Type B pancreatic cell (in vitro differentiated cells): ENCODE data around the gene VMA21. TPM values are rescaled to one million over a fixed set of nuclear protein-coding genes. Genes with fewer than 3 reads are reported as not detected.

ENCODE experiments used
- DNase-seq: peaks from one replicate; pipeline ENCODE4 v3.0.0; 2021; ENCODE audit warnings: mixed read lengths; ENCODE audit not compliant: unreplicated experiment; ENCODE audit errors: extremely low spot score
- H3K27ac Mint-ChIP-seq: 2 replicates; pipeline ENCODE4 v1.8.0; 2021; ENCODE audit warnings: mild to moderate bottlenecking, mixed read lengths
- H3K27me3 Mint-ChIP-seq: 2 replicates; pipeline ENCODE4 v1.8.0; 2021; ENCODE audit warnings: mixed read lengths
- H3K36me3 Mint-ChIP-seq: 2 replicates; pipeline ENCODE4 v1.8.0; 2021; ENCODE audit warnings: mixed read lengths
- H3K4me1 Mint-ChIP-seq: one replicate; pipeline ENCODE4 v1.8.0; 2021; ENCODE audit warnings: mixed read lengths; ENCODE audit not compliant: unreplicated experiment
- H3K4me3 Mint-ChIP-seq: 2 replicates; pipeline ENCODE4 v1.8.0; 2021; ENCODE audit warnings: mild to moderate bottlenecking, mixed read lengths
- H3K9me3 Mint-ChIP-seq: 2 replicates; pipeline ENCODE4 v1.8.0; 2021; ENCODE audit warnings: mixed read lengths
- total RNA-seq: library from RNA; stranded (reverse); gene quantifications from 2 replicates; pipeline ENCODE4 v1.2.1, GENCODE V29; 2021; ENCODE audit warnings: low replicate concordance
- TF ChIP-seq, protein P1 (sequence below): fragments of 200-600 bp; sonication (generic); conservative IDR thresholded peaks from 2 replicates; pipeline ENCODE4 v1.5.0; 2021; ENCODE audit warnings: antibody characterized with exemption, mild to moderate bottlenecking

VMA21 gene
- total RNA-seq, 1 donor from 2014 or later = 40.7 TPM

DNA sequence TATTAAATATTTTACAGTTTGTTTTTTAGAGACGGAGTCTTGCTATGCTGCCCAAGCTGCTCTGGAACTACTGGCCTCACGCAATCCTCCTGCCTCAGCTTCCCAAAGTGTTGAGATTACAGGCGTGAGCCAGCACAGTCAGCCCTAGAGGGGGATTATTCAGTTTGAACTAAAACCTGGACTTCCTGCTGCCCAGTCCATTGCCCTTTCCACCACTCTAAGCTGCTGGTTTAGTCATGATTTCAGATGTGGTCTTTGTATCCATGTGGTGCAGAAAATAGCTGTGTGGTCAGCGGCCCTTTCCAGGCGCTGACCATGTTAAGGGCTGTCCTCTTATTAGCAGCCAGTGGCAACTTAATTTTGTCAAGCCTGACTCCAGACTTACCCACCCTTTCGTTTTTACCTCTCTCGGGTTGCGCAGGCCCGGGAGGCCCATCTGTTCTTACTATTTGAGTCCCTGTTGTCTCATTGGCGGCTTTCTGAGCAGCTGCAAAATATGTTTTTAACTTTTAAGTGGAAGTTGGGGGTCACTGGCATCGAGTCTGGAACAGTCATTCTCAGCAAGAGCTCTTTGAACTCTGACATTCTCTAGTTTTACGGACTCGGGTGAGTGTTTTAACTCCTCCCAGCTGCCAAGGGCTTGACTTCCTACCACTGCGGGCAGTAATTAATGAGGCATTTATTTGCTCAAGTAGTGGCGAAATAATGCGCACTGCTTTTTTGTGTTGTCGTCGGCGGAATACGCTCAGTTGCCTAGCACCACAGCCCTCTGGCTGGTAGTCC, 773 bp upstream of the VMA21 start:
- no peak for DNase-seq
- Mint-ChIP-seq H3K4me1 (peaks cover 4% of the 10 kb centered on the region), H3K9me3 (no peaks in the 10 kb centered on the region), H3K27me3 (no peaks in the 10 kb centered on the region), H3K4me3 (peak overlapping the region; percentile 90), H3K27ac (peak overlapping the region; percentile 90), H3K36me3 (no peaks in the 10 kb centered on the region)
- TF ChIP-seq, protein P1, sequence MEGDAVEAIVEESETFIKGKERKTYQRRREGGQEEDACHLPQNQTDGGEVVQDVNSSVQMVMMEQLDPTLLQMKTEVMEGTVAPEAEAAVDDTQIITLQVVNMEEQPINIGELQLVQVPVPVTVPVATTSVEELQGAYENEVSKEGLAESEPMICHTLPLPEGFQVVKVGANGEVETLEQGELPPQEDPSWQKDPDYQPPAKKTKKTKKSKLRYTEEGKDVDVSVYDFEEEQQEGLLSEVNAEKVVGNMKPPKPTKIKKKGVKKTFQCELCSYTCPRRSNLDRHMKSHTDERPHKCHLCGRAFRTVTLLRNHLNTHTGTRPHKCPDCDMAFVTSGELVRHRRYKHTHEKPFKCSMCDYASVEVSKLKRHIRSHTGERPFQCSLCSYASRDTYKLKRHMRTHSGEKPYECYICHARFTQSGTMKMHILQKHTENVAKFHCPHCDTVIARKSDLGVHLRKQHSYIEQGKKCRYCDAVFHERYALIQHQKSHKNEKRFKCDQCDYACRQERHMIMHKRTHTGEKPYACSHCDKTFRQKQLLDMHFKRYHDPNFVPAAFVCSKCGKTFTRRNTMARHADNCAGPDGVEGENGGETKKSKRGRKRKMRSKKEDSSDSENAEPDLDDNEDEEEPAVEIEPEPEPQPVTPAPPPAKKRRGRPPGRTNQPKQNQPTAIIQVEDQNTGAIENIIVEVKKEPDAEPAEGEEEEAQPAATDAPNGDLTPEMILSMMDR = no peak

DNA sequence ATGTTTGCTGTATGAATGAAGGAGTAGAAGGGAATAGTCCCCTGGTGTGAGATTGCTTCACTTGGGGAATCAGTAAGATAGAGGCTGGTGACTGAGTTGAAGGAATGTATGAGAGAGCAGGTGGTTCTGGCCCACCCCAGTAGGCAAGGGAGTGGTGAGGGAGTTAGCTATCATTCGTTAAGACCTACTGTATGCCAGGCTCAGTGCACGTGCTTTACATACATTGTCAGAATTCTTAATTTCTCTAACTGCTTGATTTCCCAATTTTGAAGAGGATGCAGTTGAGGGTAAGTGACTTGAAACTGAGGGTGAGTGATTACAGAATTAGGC, 700 bp downstream of the VMA21 start:
- Mint-ChIP-seq H3K9me3 (no peaks in the 10 kb centered on the region), H3K4me3 (peak overlapping the region; percentile 89), H3K4me1 (peaks cover 4% of the 10 kb centered on the region), H3K36me3 (no peaks in the 10 kb centered on the region), H3K27ac (peak overlapping the region; percentile 90), H3K27me3 (no peaks in the 10 kb centered on the region)
- TF ChIP-seq, protein P1 = no peak
- DNase-seq = no peak

DNA sequence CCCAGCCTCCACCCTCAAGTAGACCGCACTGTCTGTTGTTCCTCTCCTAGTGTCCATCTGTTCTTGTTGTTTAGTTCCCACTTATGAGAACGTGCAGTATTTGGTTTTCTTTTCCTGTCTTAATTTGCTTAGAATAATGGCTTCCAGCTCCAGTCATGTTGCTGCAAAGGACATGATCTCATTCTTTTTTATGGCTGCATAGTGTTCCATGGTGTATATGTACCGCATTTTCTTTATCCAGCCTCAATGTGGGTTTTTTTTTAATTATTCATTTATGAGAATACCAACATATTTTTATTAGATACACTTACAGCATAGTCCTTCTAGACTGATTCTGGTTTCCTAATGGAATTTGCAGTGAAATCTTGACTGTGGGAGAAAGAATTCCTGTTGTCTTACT, 1.3 kb downstream of the VMA21 start:
- TF ChIP-seq, protein P1 = no peak
- H3K4me1 Mint-ChIP-seq = peaks cover 4% of the 10 kb centered on the region
- no peak for DNase-seq
- peak overlapping the region; percentile 89 for H3K4me3 Mint-ChIP-seq
- no peak overlapping the region for H3K27ac Mint-ChIP-seq
- no peaks in the 10 kb centered on the region for H3K9me3 Mint-ChIP-seq
- H3K27me3 Mint-ChIP-seq = no peaks in the 10 kb centered on the region
- H3K36me3 Mint-ChIP-seq = peaks cover 2% of the 10 kb centered on the region

DNA sequence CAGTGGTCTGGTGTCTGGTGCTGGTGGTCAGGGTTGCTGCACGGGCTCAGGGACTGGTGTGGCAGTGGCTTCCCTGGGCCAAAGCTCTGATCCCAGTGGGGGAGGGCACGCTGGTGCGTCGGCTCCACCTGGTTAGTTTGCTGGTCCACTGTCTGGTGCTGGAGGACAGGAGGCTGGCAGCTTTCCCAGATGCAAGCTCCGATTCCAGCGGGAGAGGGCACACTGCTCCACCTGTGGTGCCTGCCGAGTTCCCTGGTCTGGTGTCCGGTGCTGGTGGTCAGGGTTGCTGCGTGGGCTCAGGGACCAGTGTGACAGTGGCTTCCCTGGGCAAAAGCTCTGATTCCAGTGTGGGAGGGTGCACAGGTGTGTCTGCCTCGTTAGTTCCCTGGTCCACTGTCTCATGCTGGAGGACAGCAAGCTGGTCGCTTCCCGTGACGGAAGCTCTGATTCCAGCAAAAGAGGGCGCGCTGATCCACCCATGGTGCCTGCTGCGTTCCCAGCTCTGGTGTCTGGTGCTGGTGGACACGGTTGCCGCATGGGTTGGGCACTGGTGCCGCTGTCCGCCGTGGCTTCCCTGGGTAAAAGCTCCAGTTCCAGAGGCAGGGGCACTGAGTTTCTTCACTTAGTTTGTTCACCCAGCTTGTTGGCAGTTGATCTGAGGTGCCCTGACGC, 5.8 kb downstream of the VMA21 start:
- no peaks in the 10 kb centered on the region for H3K4me1 Mint-ChIP-seq
- no peak for DNase-seq
- TF ChIP-seq, protein P1 = no peak
- no peaks in the 10 kb centered on the region for H3K9me3 Mint-ChIP-seq
- no peak overlapping the region for H3K4me3 Mint-ChIP-seq
- no peak overlapping the region for H3K27ac Mint-ChIP-seq
- H3K27me3 Mint-ChIP-seq = no peaks in the 10 kb centered on the region
- H3K36me3 Mint-ChIP-seq = peaks cover 8% of the 10 kb centered on the region

DNA sequence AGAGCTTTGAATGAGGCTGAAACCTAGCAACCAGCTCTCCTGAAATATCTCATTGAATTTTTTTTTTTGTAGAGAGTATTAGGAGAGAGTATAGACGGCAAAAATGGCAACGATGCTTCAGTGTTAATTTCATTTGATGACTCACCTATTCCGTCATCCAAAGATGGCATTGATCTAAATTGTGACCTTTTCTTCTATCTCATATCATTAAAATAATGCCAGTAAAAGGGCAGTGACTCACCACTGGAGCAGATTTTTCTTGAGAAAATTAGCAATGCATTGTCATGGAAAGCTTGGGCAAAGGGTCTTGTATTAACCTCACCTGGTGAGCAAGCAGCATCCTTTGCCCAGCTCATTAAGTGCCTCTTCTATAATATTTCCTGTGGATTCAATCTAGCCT, 19.6 kb downstream of the VMA21 start:
- Mint-ChIP-seq H3K4me1 (no peaks in the 10 kb centered on the region), H3K36me3 (no peaks in the 10 kb centered on the region), H3K27ac (no peak overlapping the region)

More for the DNA sequence above, 19.6 kb downstream of the VMA21 start:
- TF ChIP-seq, protein P1 = no peak
- no peak overlapping the region for H3K4me3 Mint-ChIP-seq
- no peak for DNase-seq
- peaks cover 6% of the 10 kb centered on the region for H3K9me3 Mint-ChIP-seq
- H3K27me3 Mint-ChIP-seq = no peaks in the 10 kb centered on the region
